IPS DF 4.7 (cell line): ENCODE data around the gene KRT79.
A peak's percentile ranks its signal among the peaks of the same experiment; 100 is the strongest.
"Not testable (repeated sequence)": the region's sequence is repeated elsewhere in the genome, so short reads cannot be mapped to it uniquely, and the experiment has no call there.

ENCODE experiments used
- DNase-seq: peaks from one replicate; pipeline ENCODE4 v3.0.0-alpha.2; 2013; ENCODE audit warnings: low spot score; ENCODE audit errors: extremely low read depth

Gene KRT79

GRCh38 chr12:52806821-52807543 lies 27.1 kb downstream of the KRT79 start:
- DNase-seq: no peak

- no peak for DNase-seq
These were observed 27.8 kb downstream of the KRT79 start for GRCh38 chr12:52806169-52806811.

GRCh38 chr12:52805739-52806138 lies 28.4 kb downstream of the KRT79 start:
- no peak for DNase-seq

DNA sequence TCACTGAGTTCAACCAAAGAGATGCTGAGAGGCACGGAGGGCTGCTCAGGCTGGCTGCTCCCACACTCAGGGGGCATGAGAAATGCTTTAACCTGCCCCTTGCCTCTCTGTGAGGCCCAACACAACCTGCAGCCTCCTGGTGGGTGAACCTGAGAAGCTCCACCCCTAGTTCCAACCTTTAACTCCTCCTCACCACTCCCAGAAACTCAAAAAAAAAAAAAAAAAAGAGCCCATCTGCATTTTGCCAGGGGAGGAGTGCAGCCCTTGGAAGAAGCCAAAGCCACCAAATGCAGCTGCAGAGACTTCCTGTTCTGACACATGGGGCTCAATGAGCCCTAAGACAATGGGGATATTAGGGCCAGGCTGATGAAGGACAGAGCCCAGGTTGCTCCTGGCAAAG lies 29.1 kb downstream of the KRT79 start:
- DNase-seq: peak; percentile 58

GRCh38 chr12:52802442-52802841 lies 31.7 kb downstream of the KRT79 start:
- DNase-seq: no peak

GRCh38 chr12:52801773-52802172 lies 32.3 kb downstream of the KRT79 start:
- DNase-seq: no peak

GRCh38 chr12:52800259-52800917 lies 33.7 kb downstream of the KRT79 start:
- DNase-seq: no peak

GRCh38 chr12:52799505-52800211 lies 34.5 kb downstream of the KRT79 start:
- no peak for DNase-seq

DNA sequence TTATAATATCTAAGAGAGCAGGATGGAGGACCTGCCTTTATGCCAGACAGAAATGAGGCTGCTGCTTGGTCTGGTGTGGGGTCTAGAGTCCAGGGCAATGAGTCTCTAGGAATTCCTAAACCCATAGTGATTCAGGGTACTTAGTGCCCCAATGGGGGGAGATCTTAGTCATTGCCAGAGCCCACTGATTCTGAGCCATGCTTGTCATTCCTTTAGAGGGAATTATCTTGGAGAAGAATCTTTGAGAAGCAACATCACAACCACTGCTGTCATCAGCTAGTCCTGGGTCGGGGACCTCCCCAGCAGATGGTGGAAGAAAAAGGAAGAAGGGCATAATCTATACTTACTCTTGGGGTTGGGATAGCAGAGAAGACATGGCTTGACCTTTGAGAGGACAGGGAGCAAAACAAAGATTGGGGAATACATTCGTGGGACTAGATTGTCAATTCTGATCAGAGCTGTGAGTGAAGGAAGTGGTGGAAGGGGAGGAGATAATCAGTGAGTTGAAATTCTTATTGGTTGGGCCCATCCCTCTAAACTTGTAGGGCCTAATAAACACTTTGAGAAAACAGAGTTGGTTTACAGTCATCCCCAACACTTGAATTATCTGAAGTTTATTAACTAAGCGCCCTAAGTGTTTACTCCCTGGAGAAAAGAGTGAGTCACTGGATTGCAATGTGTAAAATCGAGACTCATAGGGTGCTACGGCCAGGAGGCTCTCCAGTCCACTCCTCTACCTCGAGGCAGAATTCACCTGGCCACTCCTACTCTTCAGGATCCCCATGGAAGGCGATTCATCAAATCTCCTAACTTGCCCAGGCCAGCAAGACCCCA lies 35.2 kb downstream of the KRT79 start:
- DNase-seq: no peak

- no peak for DNase-seq
These were observed 36.0 kb downstream of the KRT79 start for GRCh38 chr12:52798003-52798670.

- no peak for DNase-seq
These were observed 36.6 kb downstream of the KRT79 start for GRCh38 chr12:52797529-52797894.

GRCh38 chr12:52796839-52797528 lies 37.1 kb downstream of the KRT79 start:
- no peak for DNase-seq

- DNase-seq: no peak
These were observed 37.7 kb downstream of the KRT79 start for GRCh38 chr12:52796429-52796794.

DNA sequence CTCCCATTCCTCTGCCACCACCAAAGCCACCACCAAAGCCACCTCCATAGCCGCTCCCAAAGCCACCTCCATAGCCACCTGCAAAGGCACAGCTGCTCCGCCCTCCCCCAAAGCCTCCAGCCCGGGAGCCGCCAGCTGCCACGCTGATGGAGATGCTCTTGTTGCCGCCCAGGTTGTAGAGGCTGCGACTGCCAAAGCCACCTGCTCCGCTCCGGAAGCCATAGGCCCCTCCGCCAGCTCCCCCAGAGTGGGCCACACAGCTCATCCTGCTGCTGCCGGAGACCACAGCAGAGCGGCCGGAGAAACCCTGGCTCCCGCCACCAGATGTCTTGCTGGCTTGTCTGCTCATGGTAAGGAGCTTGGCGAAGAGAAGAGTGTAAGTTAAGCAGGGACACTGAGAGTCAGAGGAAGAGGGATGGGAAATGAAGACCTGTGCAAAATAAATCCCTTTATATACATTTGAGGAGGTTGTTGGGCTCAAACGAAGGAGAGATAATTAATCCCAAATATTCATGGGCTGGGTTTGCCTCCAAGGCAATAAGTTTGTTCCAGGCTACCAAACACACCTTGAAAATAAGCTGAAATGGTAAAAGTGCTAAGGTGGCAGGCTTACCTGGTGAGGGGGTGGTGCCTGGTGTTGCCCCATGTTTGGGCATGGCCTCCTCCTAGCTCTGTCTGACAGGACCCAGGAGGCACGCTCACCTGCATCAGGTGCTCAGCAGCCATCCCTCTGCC lies 38.2 kb downstream of the KRT79 start, which contains the start of gene KRT3:
Gene KRT3 (minus strand): TSS at position 424 of the 735 bp plus-strand sequence. CDS start 75 bp downstream, at position 349.
- no peak for DNase-seq

DNA sequence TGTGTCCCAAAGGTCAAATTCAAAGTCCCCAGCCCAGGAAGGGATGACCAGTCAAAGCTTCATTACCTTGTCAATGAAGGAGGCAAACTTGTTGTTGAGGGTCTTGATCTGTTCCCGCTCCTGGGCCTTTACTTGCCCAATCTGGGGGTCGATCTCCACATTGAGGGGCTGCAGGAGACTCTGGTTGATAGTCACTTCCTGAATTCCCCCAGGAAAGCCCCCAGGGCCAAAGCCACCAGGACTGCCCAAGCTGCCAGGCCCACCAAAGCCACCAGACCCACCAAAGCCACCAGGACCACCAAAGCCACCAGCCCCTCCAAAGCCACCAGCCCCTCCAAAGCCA lies 38.8 kb downstream of the KRT79 start:
- not testable (repeated sequence) for DNase-seq

DNA sequence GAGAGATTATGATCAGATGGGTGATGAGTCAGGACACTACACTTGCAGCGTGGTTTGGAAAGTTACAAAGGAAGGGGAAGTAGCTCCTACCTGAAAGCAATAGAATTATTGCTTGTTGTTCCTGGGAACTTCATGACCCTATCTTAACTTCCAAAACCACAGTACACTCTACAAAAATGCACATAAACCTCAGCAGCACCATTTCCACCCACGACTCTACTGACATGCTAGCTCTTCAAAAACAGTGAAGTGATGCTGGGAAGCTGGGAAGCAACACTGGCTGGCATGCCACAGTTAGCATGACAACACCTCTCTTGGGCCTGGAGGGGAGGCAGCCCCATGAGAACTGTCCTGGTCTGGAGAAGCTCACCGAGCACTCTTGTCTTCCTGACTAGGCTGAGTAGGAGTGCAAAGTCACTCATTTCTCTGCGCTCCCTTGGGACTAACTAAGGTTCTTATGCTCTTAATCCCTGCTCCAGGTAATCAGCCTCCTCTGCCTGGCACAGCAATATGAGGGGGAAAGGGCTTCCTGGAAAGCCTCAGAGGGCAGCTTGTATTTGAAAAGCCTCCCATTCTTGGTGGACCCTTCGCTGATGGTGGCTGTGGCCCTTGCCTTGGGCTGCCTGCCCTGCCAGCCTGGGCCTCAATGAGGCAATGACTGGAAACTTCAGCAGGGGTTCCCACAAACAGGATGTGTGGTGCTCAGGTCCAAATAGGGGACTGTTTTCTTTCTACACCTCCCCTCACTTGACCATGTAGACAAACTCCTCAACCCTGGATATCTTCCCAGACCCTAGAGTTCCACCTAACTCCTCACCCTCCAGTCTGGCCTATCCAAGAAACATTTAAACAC lies 39.4 kb downstream of the KRT79 start:
- DNase-seq: no peak

GRCh38 chr12:52792185-52793029 lies 41.7 kb downstream of the KRT79 start:
- DNase-seq: no peak
